K562 (cell line): ENCODE measurements around the gene SCN5A. TPM values are rescaled to one million over a fixed set of nuclear protein-coding genes. Genes with fewer than 3 reads are reported as not detected.

ENCODE experiments used
- ATAC-seq: fragments of 200-7000 bp; cut with Tn5 transposase; 3 replicates; pipeline ENCODE4 v1.9.1; 2020; ENCODE audit warnings: moderate library complexity
- BruUV-seq: library from RNA; stranded (reverse); fragments of 400-500 nt; replicated peaks from 2 replicates; lab custom pipeline; 2021; lab: Mats Ljungman, UMichigan
- CTCF ChIA-PET: fragments of 300-600 bp; formaldehyde crosslinking; extraction: SDS; loops from one replicate; lab custom pipeline; 2021; ENCODE audit warnings: low intra/inter-chr PET ratio; lab: Yijun Ruan, JAX
- POLR2A ChIA-PET: fragments of 300-600, 350-650 bp; sonication (Branson Sonifier 250); formaldehyde crosslinking; extraction: SDS; loops from one replicate; lab custom pipeline; 2021; ENCODE audit warnings: antibody characterized with exemption, inconsistent platforms; lab: Yijun Ruan, JAX
- DNase-seq, 4 experiments: peaks; one replicate each; pipeline versions ENCODE4 v3.0.0 to v3.0.0-alpha.2; 2011 to 2018; ENCODE audit warnings: low spot score in 3 of 4, mixed read lengths in 3 of 4; ENCODE audit errors: extremely low read depth in 1 of 4
- FAIRE-seq: peaks from 2 replicates; lab custom pipeline; 2011; peaks lifted over from hg19 to GRCh38; lab: Jason Lieb, UNC
- H2AFZ ChIP-seq: 2 replicates; pipeline ENCODE4 v1.6.0; 2011; ENCODE audit warnings: low read depth, low read length, control low read depth, inconsistent platforms
- H3K27ac ChIP-seq: fragments of 200-600 bp; 3 replicates; pipeline ENCODE4 v1.8.0; 2011; ENCODE audit warnings: low read depth, mild to moderate bottlenecking, control low read depth, inconsistent platforms, low read length, moderate library complexity, mixed read lengths; ENCODE audit errors: extremely low read depth
- H3K27me3 ChIP-seq, 2 experiments: fragments of 300-600 bp in 1 of 2; 2 replicates in 1 of 2; 3 replicates in 1 of 2; pipeline versions ENCODE4 v1.6.0 to v1.8.0; 2011; ENCODE audit warnings: inconsistent platforms in 2 of 2, low read length in 2 of 2, mild to moderate bottlenecking in 1 of 2, mixed read lengths in 1 of 2, moderate library complexity in 1 of 2; ENCODE audit not compliant: control insufficient read depth in 2 of 2, insufficient read depth in 2 of 2
- H3K36me3 ChIP-seq: fragments of 300-600 bp; 3 replicates; pipeline ENCODE4 v1.8.0; 2011; ENCODE audit warnings: mild to moderate bottlenecking, low read length, inconsistent platforms; ENCODE audit not compliant: control insufficient read depth, insufficient read depth
- H3K4me1 ChIP-seq, 2 experiments: fragments of 200-600 bp in 1 of 2; replicated peaks in 1 of 2; 2 replicates in 1 of 2; 3 replicates in 1 of 2; pipeline versions ENCODE4 v1.5.1 to v1.8.0; 2011; ENCODE audit warnings: inconsistent platforms in 2 of 2, low read length in 2 of 2, mild to moderate bottlenecking in 1 of 2, mixed read lengths in 1 of 2, moderate library complexity in 1 of 2; ENCODE audit not compliant: control insufficient read depth in 2 of 2, insufficient read depth in 2 of 2
- H3K4me2 ChIP-seq: 2 replicates; pipeline ENCODE4 v1.6.1; 2011; ENCODE audit warnings: low read length, control low read depth, inconsistent platforms, mixed read lengths; ENCODE audit not compliant: insufficient read depth
- H3K4me3 ChIP-seq: fragments of 200-600 bp; sonication (generic), shearing (Covaris generic); 2 replicates; pipeline ENCODE4 v1.5.1; 2016; ENCODE audit warnings: control low read depth, inconsistent platforms
- H3K79me2 ChIP-seq: fragments of 200-600 bp; 3 replicates; pipeline ENCODE4 v1.8.0; 2011; ENCODE audit warnings: low read length, inconsistent platforms; ENCODE audit not compliant: control insufficient read depth, insufficient read depth
- H3K9ac ChIP-seq, 2 experiments: 2 replicates each; pipeline versions ENCODE4 v1.6.0 to v1.6.1; 2011; ENCODE audit warnings: low read depth in 2 of 2, low read length in 2 of 2, control low read depth in 1 of 2, inconsistent platforms in 1 of 2, mild to moderate bottlenecking in 1 of 2, mixed read lengths in 1 of 2; ENCODE audit not compliant: insufficient read depth in 1 of 2
- H3K9me1 ChIP-seq: one replicate; pipeline ENCODE4 v1.6.0; 2011; ENCODE audit warnings: inconsistent platforms, mild to moderate bottlenecking, low read length, moderate library complexity; ENCODE audit not compliant: control insufficient read depth, insufficient read depth
- H3K9me3 ChIP-seq: replicated peaks from 2 replicates; pipeline ENCODE4 v1.5.1; 2011; ENCODE audit warnings: low read depth, low read length, inconsistent platforms; ENCODE audit not compliant: control insufficient read depth, insufficient read depth
- H4K20me1 ChIP-seq: replicated peaks from 2 replicates; pipeline ENCODE4 v1.6.1; 2011; ENCODE audit warnings: low read length, inconsistent platforms, mixed read lengths; ENCODE audit not compliant: control insufficient read depth, insufficient read depth
- FOSL1 ChIP-seq: fragments of 200-800 bp; sonication (Bioruptor generic); conservative IDR thresholded peaks from 2 replicates; pipeline ENCODE4 v1.6.1; 2016; ENCODE audit warnings: missing genetic modification characterization, missing compliant biosample characterization
- GTF2B ChIP-seq: IDR thresholded peaks from 2 replicates; pipeline ENCODE4 v1.6.1; 2011; ENCODE audit not compliant: insufficient read length; ENCODE audit errors: extremely low read depth
- KLF1 ChIP-seq: fragments of 450-650 bp; IDR thresholded peaks from 2 replicates; pipeline ENCODE4 v1.6.1; 2016; ENCODE audit warnings: missing genetic modification characterization, missing compliant biosample characterization
- MCM5 ChIP-seq: fragments of 450-650 bp; IDR thresholded peaks from 2 replicates; pipeline ENCODE4 v1.6.1; 2016; ENCODE audit warnings: low read depth
- WHSC1 ChIP-seq: IDR thresholded peaks from one replicate; pipeline ENCODE4 v1.6.1; 2012; ENCODE audit warnings: low read length, control low read depth, inconsistent platforms
- ZNF175 ChIP-seq: fragments of 200-800 bp; sonication (Bioruptor generic); IDR thresholded peaks from 2 replicates; pipeline ENCODE4 v1.6.1; 2016; ENCODE audit warnings: low read depth, mild to moderate bottlenecking, missing genetic modification characterization, missing compliant biosample characterization
- ZNF253 ChIP-seq: fragments of 250-450 bp; sonication (Bioruptor Pico); conservative IDR thresholded peaks from 2 replicates; pipeline ENCODE4 v1.6.1; 2021; ENCODE audit warnings: mild to moderate bottlenecking
- ZNF586 ChIP-seq: fragments of 450-650 bp; formaldehyde crosslinking; conservative IDR thresholded peaks from 2 replicates; pipeline ENCODE4 v1.4.0; 2020; ENCODE audit warnings: mild to moderate bottlenecking, moderate library complexity
- WGBS: fragments of 100-300 bp; shearing (Covaris generic); methylation state at CpG from one replicate; pipeline ENCODE4 v1.1.6; 2016; ENCODE audit warnings: low coverage, mixed read lengths; ENCODE audit not compliant: insufficient coverage; ENCODE audit errors: missing lambda C conversion rate; 5-methylcytosine and 5-hydroxymethylcytosine counted together
- in situ Hi-C: fragments of 300-500 bp; cut with MboI; formaldehyde crosslinking; loops from 4 replicates; pipeline ENCODE4 v1.15.0; 2018; ENCODE audit warnings: inconsistent platforms, mixed read lengths
- intact Hi-C: fragments of 100-400 bp; cut with micrococcal nuclease; formaldehyde crosslinking; loops from 2 replicates; pipeline ENCODE4 v1.14.2; 2022
- polyA plus RNA-seq, 8 experiments: library from polyadenylated mRNA; depleted of rRNA in 4 of 8; stranded (reverse) in 5 of 8; unstranded in 3 of 8; fragments of >200 nt; fragmentation: Nextera tagmentation in 2 of 8; fragmentation: Illumina TruSeq in 1 of 8; extraction: Ambion mirVana in 2 of 8; extraction: Trizol in 1 of 8; gene quantifications; 2 replicates each; pipeline versions ENCODE4 v1.2.1 to v1.2.3, GENCODE V29; 2011 to 2014; ENCODE audit warnings: inconsistent platforms in 1 of 8, missing spikeins in 1 of 8
- total RNA-seq, 7 experiments: library from RNA; depleted of rRNA in 6 of 7; stranded (reverse); fragments of >200 nt in 6 of 7; fragmentation: Illumina TruSeq in 2 of 7; extraction: Trizol in 2 of 7; gene quantifications; 2 replicates each; pipeline versions ENCODE4 v1.2.1 to v1.2.3, GENCODE V29; 2011 to 2021; ENCODE audit warnings: low replicate concordance in 1 of 7
- TF ChIP-seq, protein P1 (sequence below): fragments of 250-450 bp; sonication (Bioruptor Pico); IDR thresholded peaks from 2 replicates; pipeline ENCODE4 v1.9.0; 2021; ENCODE audit warnings: mild to moderate bottlenecking, inconsistent platforms

Gene SCN5A
- total and polyA plus RNA-seq, 9 of the 15 experiments (the other 6 are each of a cell fraction or from before 2014, with no cell fraction given), result 0.07 to 1.4 (median 0.21) TPM; not detected in 2

DNA sequence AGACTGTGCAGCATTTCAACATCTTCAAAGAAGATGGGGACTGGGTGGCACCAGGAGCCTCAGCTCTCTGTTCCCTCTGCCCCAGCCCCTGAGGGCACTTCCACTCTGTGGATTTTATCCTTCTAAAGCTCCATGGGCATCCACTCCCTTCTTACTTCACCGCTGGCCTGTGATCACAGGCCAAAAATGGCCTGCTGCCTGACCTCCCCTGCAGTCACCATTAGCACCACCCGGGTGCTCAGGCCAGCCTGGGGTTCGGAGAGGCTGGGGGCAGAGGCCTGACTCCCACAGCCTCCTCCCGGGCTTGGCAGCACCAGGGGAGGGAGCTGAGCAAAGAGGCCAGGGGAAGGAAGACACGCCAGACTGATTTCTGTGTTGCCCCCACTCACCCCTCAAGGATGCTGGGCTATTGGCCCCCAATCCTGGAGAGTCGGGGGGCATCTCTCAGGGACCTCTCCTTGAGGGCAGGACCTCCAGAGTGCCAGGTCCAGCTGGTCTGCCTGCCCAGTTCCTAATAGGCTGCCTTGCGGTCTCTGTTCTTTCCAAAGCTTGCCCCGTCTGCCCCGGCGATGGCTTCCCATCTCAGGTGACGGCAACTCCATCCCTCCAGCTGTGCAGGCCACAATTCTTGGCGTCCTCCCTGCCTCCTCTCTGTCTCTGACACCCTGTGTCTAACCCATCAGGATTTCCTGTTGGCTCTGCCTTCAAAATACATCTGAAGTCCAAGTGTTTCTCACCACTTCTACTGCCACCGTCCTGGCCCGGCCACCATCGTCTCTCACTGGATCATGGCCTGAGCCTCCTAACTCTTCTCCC, 86.2 kb downstream of the SCN5A start:
- no peaks in the 10 kb centered on the region for H4K20me1 ChIP-seq
- H3K9me1 ChIP-seq, result no peaks in the 10 kb centered on the region
- no TSS peak for BruUV-seq
- no peak for DNase-seq
- no peak overlapping the region for H3K4me2 ChIP-seq
- H3K36me3 ChIP-seq, result no peaks in the 10 kb centered on the region
- POLR2A ChIA-PET, result interaction anchor here (0.5 to 1.3 kb wide), 2 partner anchors 10 to 20 kb away, joined by 3 read pairs; no protein-coding TSS in a partner anchor
- H3K79me2 ChIP-seq, result no peaks in the 10 kb centered on the region
- H3K4me1 ChIP-seq, result no peaks in the 10 kb centered on the region
- H3K27ac ChIP-seq, result no peak overlapping the region
- no peak overlapping the region for H3K4me3 ChIP-seq
- no peaks in the 10 kb centered on the region for H3K9me3 ChIP-seq
- in situ Hi-C loops (no loop called here), intact Hi-C loops (no loop called here)
- no peak for ATAC-seq
- 2% methylated on average over 15 of the region's 15 CpGs for WGBS
- FAIRE-seq, result no peak
- H3K27me3 ChIP-seq, result peaks cover 9 to 54% of the 10 kb centered on the region in 2 experiments; a peak in 4 of 5 replicates
- no peak overlapping the region for H2AFZ ChIP-seq
- TF ChIP-seq FOSL1, result no peak
- no peak for TF ChIP-seq ZNF175 (CRISPR knock-in tag)
- TF ChIP-seq GTF2B, result no peak
- TF ChIP-seq ZNF253 (CRISPR knock-in tag), result no peak
- no peak for TF ChIP-seq WHSC1
- TF ChIP-seq KLF1 (tag), result no peak
- TF ChIP-seq, protein P1, sequence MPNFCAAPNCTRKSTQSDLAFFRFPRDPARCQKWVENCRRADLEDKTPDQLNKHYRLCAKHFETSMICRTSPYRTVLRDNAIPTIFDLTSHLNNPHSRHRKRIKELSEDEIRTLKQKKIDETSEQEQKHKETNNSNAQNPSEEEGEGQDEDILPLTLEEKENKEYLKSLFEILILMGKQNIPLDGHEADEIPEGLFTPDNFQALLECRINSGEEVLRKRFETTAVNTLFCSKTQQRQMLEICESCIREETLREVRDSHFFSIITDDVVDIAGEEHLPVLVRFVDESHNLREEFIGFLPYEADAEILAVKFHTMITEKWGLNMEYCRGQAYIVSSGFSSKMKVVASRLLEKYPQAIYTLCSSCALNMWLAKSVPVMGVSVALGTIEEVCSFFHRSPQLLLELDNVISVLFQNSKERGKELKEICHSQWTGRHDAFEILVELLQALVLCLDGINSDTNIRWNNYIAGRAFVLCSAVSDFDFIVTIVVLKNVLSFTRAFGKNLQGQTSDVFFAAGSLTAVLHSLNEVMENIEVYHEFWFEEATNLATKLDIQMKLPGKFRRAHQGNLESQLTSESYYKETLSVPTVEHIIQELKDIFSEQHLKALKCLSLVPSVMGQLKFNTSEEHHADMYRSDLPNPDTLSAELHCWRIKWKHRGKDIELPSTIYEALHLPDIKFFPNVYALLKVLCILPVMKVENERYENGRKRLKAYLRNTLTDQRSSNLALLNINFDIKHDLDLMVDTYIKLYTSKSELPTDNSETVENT (CRISPR knock-in tag), result no peak
- no peak for TF ChIP-seq ZNF586 (CRISPR knock-in tag)
- TF ChIP-seq MCM5, result no peak
- CTCF ChIA-PET, result no interaction called here
- no peak overlapping the region; a peak in 1 of 4 replicates for H3K9ac ChIP-seq
